B cell (primary cell): ENCODE measurements around the gene SNX10. TPM values are rescaled to one million over a fixed set of nuclear protein-coding genes. Genes with fewer than 3 reads are reported as not detected.
A peak's percentile ranks its signal among the peaks of the same experiment; 100 is the strongest.

ENCODE experiments used
- ATAC-seq: fragments of 200-7000 bp; cut with Tn5 transposase; one replicate; pipeline ENCODE4 v1.10.0; 2021; ENCODE audit warnings: low read depth, mild to moderate bottlenecking, moderate number of reproducible peaks, moderate library complexity
- CTCF ChIA-PET: fragments of 350-600 bp; sonication (Branson Sonifier 250); formaldehyde crosslinking; loops from one replicate; lab custom pipeline; 2021; ENCODE audit warnings: antibody characterized with exemption, inconsistent platforms; lab: Charles Lee
- POLR2A ChIA-PET: fragments of 350-600 bp; sonication (Branson Sonifier 250); formaldehyde crosslinking; loops from one replicate; lab custom pipeline; 2021; ENCODE audit warnings: antibody characterized with exemption; lab: Charles Lee
- DNase-seq: peaks from one replicate; pipeline ENCODE4 v3.0.0; 2013
- H2AFZ ChIP-seq: 2 replicates; pipeline ENCODE4 v1.6.1; 2012; ENCODE audit warnings: mild to moderate bottlenecking, low read depth, low read length; ENCODE audit not compliant: insufficient read depth, poor library complexity, severe bottlenecking
- H3K27ac ChIP-seq, 2 donors: 1 replicate in 1 of 2; 2 replicates in 1 of 2; pipeline ENCODE4 v1.5.1; 2012 to 2013; ENCODE audit warnings: low read length in 2 of 2, mild to moderate bottlenecking in 2 of 2, moderate library complexity in 1 of 2
- H3K27me3 ChIP-seq, 4 experiments: fragments of 200-600 bp in 1 of 4; sonication (generic) in 1 of 4; replicated peaks in 1 of 4; 1 replicate in 2 of 4; 2 replicates in 2 of 4; pipeline versions ENCODE4 v1.6.1 to v1.7.0; 2013 to 2016; ENCODE audit warnings: low read length in 3 of 4, mild to moderate bottlenecking in 2 of 4, mixed read lengths in 1 of 4, moderate library complexity in 1 of 4; ENCODE audit not compliant: insufficient read depth in 4 of 4, control insufficient read depth in 3 of 4; ENCODE audit errors: control extremely low read depth in 1 of 4
- H3K36me3 ChIP-seq, 2 experiments: replicated peaks in 1 of 2; 1 replicate in 1 of 2; 2 replicates in 1 of 2; pipeline versions ENCODE4 v1.6.1 to v1.7.1; 2013; ENCODE audit warnings: low read length in 1 of 2; ENCODE audit not compliant: insufficient read depth in 2 of 2, control insufficient read depth in 1 of 2; ENCODE audit errors: control extremely low read depth in 1 of 2, extremely low read depth in 1 of 2
- H3K4me1 ChIP-seq, 2 donors: fragments of 200-600 bp in 1 of 2; sonication (generic) in 1 of 2; 1 replicate in 1 of 2; 2 replicates in 1 of 2; pipeline versions ENCODE4 v1.5.1 to v1.6.1; 2013 to 2017; ENCODE audit warnings: low read length in 2 of 2; ENCODE audit not compliant: control insufficient read depth in 2 of 2, insufficient read depth in 2 of 2
- H3K4me2 ChIP-seq: replicated peaks from 2 replicates; pipeline ENCODE3; 2012; ENCODE audit warnings: mild to moderate bottlenecking, low read depth, low read length; ENCODE audit not compliant: poor library complexity, severe bottlenecking
- H3K4me3 ChIP-seq, 5 experiments: fragments of 200-600 bp in 1 of 5; sonication (generic) in 1 of 5; 1 replicate in 3 of 5; 2 replicates in 2 of 5; pipeline versions ENCODE4 v1.5.1 to v1.7.0; 2011 to 2016; ENCODE audit warnings: low read length in 4 of 5, mild to moderate bottlenecking in 4 of 5, low read depth in 2 of 5, control low read depth in 1 of 5, moderate library complexity in 1 of 5; ENCODE audit not compliant: insufficient read depth in 1 of 5; ENCODE audit errors: control extremely low read depth in 1 of 5, extremely low read depth in 1 of 5
- H3K79me2 ChIP-seq: fragments of 200-600 bp; sonication (generic); one replicate; pipeline ENCODE4 v1.6.0; 2016; ENCODE audit warnings: low read length; ENCODE audit not compliant: control insufficient read depth, insufficient read depth
- H3K9ac ChIP-seq: fragments of 200-600 bp; sonication (generic); 2 replicates; pipeline ENCODE4 v1.6.1; 2017; ENCODE audit warnings: mild to moderate bottlenecking, low read length, moderate library complexity
- H3K9me3 ChIP-seq, 3 donors: one replicate each; pipeline versions ENCODE4 v1.6.1 to v1.7.1; 2013; ENCODE audit warnings: low read length in 2 of 3; ENCODE audit not compliant: control insufficient read depth in 2 of 3, insufficient read depth in 1 of 3; ENCODE audit errors: control extremely low read depth in 1 of 3
- H4K20me1 ChIP-seq: 2 replicates; pipeline ENCODE4 v1.6.0; 2012; ENCODE audit warnings: mild to moderate bottlenecking, low read length; ENCODE audit not compliant: insufficient read depth, control insufficient read depth, poor library complexity, severe bottlenecking
- H3K27ac Mint-ChIP-seq: one replicate; pipeline ENCODE4 v1.8.0; 2021; ENCODE audit warnings: mixed read lengths
- H3K27me3 Mint-ChIP-seq: one replicate; pipeline ENCODE4 v1.8.0; 2021; ENCODE audit warnings: mixed read lengths
- H3K4me1 Mint-ChIP-seq: one replicate; pipeline ENCODE4 v1.8.0; 2021; ENCODE audit warnings: mixed read lengths
- H3K4me3 Mint-ChIP-seq: one replicate; pipeline ENCODE4 v1.8.0; 2021; ENCODE audit warnings: mixed read lengths
- H3K9me3 Mint-ChIP-seq: one replicate; pipeline ENCODE4 v1.8.0; 2022; ENCODE audit warnings: mixed read lengths; ENCODE audit not compliant: insufficient read depth
- EZH2 ChIP-seq: IDR thresholded peaks from 2 replicates; pipeline ENCODE4 v1.6.1; 2012; ENCODE audit warnings: borderline replicate concordance, low read depth, mild to moderate bottlenecking, moderate library complexity, low read length; ENCODE audit not compliant: insufficient read depth, poor library complexity, severe bottlenecking
- WGBS: methylation state at CpG from one replicate; pipeline ENCODE4 v1.1.5; 2013; ENCODE audit warnings: missing lambda C conversion rate; ENCODE audit not compliant: insufficient coverage; 5-methylcytosine and 5-hydroxymethylcytosine counted together
- intact Hi-C: fragments of 100-400 bp; cut with micrococcal nuclease; formaldehyde crosslinking; loops from one replicate; pipeline ENCODE4 v1.10.0; 2022
- polyA plus RNA-seq: library from polyadenylated mRNA; depleted of rRNA; stranded (reverse); fragments of >200 nt; gene quantifications from 2 replicates; pipeline ENCODE4 v1.2.3, GENCODE V29; 2012
- total RNA-seq, 2 donors: library from RNA; stranded (reverse); fragments of 120-200 nt in 1 of 2; gene quantifications; 1 replicate in 1 of 2; 2 replicates in 1 of 2; pipeline versions ENCODE4 v1.2.3 to v1.2.4, GENCODE V29; 2013 to 2022
- TF ChIP-seq, protein P1 (sequence below): fragments of 200-600 bp; IDR thresholded peaks from one replicate; pipeline ENCODE4 v1.8.0; 2022; ENCODE audit warnings: antibody characterized with exemption, mild to moderate bottlenecking

Gene SNX10
- total and polyA plus RNA-seq, 2 donors (not counting 1 experiment from before 2014, with no cell fraction given) = 26.5 to 29.2 TPM

- ChIA-PET POLR2A (no interaction called here), CTCF (no interaction called here)
- no peak overlapping the region for H3K4me2 ChIP-seq
- ATAC-seq (no peak), DNase-seq (no peak)
- intact Hi-C loops = loop anchor here (10.0 kb wide), 1 partner anchor 429 kb away; no protein-coding TSS in a partner anchor
- H3K27ac ChIP-seq = no peak overlapping the region
- Mint-ChIP-seq H3K27me3 (peaks cover 10% of the 10 kb centered on the region), H3K4me1 (peaks cover 13% of the 10 kb centered on the region), H3K4me3 (no peak overlapping the region), H3K27ac (no peak overlapping the region), H3K9me3 (no peaks in the 10 kb centered on the region)
- no peaks in the 10 kb centered on the region for H4K20me1 ChIP-seq
- H3K4me1 ChIP-seq = peaks cover 3 to 11% of the 10 kb centered on the region in 2 donors
- H2AFZ ChIP-seq = no peak overlapping the region
- TF ChIP-seq, protein P1, sequence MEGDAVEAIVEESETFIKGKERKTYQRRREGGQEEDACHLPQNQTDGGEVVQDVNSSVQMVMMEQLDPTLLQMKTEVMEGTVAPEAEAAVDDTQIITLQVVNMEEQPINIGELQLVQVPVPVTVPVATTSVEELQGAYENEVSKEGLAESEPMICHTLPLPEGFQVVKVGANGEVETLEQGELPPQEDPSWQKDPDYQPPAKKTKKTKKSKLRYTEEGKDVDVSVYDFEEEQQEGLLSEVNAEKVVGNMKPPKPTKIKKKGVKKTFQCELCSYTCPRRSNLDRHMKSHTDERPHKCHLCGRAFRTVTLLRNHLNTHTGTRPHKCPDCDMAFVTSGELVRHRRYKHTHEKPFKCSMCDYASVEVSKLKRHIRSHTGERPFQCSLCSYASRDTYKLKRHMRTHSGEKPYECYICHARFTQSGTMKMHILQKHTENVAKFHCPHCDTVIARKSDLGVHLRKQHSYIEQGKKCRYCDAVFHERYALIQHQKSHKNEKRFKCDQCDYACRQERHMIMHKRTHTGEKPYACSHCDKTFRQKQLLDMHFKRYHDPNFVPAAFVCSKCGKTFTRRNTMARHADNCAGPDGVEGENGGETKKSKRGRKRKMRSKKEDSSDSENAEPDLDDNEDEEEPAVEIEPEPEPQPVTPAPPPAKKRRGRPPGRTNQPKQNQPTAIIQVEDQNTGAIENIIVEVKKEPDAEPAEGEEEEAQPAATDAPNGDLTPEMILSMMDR = no peak
- TF ChIP-seq EZH2 = no peak
- no CpG with 5 or more reads among the region's 3 CpGs for WGBS
- no peaks in the 10 kb centered on the region for H3K79me2 ChIP-seq
- H3K9ac ChIP-seq = no peak overlapping the region
- H3K27me3 ChIP-seq = peaks cover 0 to 8% (median 3%) of the 10 kb centered on the region in 4 experiments
- no peak overlapping the region for H3K4me3 ChIP-seq
- H3K36me3 ChIP-seq = no peaks in the 10 kb centered on the region
- H3K9me3 ChIP-seq = no peaks in the 10 kb centered on the region
These were observed 102.2 kb downstream of the SNX10 start for GRCh38 chr7:26393818-26394217.

- H2AFZ ChIP-seq = peak overlapping the region; percentile 84
- WGBS = 94% methylated on average over 2 of the region's 7 CpGs
- no peaks in the 10 kb centered on the region for H4K20me1 ChIP-seq
- no peak for ATAC-seq
- peak overlapping the region; percentile 98 for H3K4me2 ChIP-seq
- DNase-seq = no peak
- H3K9me3 ChIP-seq = no peaks in the 10 kb centered on the region
- no peak overlapping the region for H3K4me3 ChIP-seq
- no peak overlapping the region for H3K9ac ChIP-seq
- TF ChIP-seq EZH2 = no peak
- TF ChIP-seq, protein P1 = no peak
- ChIA-PET CTCF (interaction anchor here (0.6 to 4.2 kb wide), 12 partner anchors 12 to 503 kb away, joined by 3 to 30 read pairs (median 4); no protein-coding TSS in a partner anchor), POLR2A (interaction anchor here (0.6 to 2.1 kb wide), 4 partner anchors 20 to 200 kb away, joined by 3 to 16 read pairs (median 4); partner anchors contain the start of genes CBX3 and HNRNPA2B1)
- H3K4me1 ChIP-seq = peaks cover 20 to 28% of the 10 kb centered on the region in 2 donors
- peaks cover 0 to 8% (median 0%) of the 10 kb centered on the region in 4 experiments for H3K27me3 ChIP-seq
- H3K79me2 ChIP-seq = no peaks in the 10 kb centered on the region
- intact Hi-C loops = loop anchor here (10.0 kb wide), 1 partner anchor 433 kb away; no protein-coding TSS in a partner anchor
- peaks cover 3% of the 10 kb centered on the region for H3K27me3 Mint-ChIP-seq
- peak overlapping the region; percentile 94 for H3K4me3 Mint-ChIP-seq
- no peaks in the 10 kb centered on the region for H3K9me3 Mint-ChIP-seq
- no peaks in the 10 kb centered on the region for H3K36me3 ChIP-seq
- peak overlapping the region in 1 of 2 donors; percentile 79 for H3K27ac ChIP-seq
- peak overlapping the region; percentile 98 for H3K27ac Mint-ChIP-seq
- H3K4me1 Mint-ChIP-seq = peaks cover 32% of the 10 kb centered on the region
These were observed 105.7 kb downstream of the SNX10 start for GRCh38 chr7:26397332-26397731.
